Right lobe of liver (tissue), 4 donors: Measurements from ENCODE around the gene WASF3.

Experiments used
- POLR2A ChIP-seq: fragments of 450-650 bp; IDR thresholded peaks from one replicate; pipeline ENCODE4 v1.6.1; 2017; ENCODE audit warnings: antibody characterized with exemption, mild to moderate bottlenecking
- TF ChIP-seq, protein P1 (sequence below), 4 donors: fragments of 200-600 bp in 3 of 4; fragments of 450-650 bp in 1 of 4; IDR thresholded peaks; one replicate each; pipeline versions ENCODE4 v1.5.1 to v1.8.0; 2016 to 2022; ENCODE audit warnings: antibody characterized with exemption in 4 of 4, mild to moderate bottlenecking in 2 of 4
- donor health status: DM: no; HTN: no; CAD: no.
- donor health status: DM: no; HTN: no; CAD: no.
- donor health status: DM: no; HTN: yes; CAD: no.

DNA sequence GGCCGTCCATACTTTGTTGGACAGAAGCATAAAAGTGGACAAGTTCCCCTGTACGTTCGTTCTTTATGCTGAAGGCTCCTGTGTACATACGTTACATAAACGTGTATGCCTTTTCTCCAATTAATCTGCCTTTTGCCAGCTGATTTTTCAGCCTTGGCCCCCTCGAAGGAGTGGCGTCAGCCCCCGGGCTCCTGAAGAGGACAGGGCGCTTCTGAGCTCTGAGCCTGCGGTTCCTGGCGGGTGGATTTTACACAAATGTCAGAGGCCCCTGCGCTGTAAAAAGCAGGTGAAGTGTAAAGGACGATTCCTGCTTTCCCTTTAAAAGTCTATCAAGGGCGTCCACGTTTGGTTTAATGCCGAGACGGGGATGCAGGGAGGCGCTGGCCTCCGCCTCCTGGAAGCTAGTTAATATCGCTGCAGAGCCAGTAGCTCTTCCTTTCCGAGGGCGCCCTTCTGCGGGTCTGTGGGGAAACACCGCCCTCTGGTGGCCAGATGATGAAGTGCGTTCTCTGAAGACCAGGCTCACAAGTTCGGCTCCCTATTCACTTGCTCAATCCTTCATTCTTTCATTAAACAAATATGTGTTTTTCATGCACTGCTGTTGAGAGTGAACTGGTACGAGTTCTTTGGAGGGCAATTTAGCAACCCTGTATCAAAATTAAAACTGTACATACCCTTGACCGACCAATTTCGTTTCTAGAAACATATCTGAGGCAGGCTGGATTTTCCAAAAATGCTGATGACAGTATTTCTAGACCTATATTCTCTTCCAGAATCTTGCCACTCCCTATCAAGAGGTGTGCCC, 141.1 kb downstream of the WASF3 start:
- TF ChIP-seq, protein P1, sequence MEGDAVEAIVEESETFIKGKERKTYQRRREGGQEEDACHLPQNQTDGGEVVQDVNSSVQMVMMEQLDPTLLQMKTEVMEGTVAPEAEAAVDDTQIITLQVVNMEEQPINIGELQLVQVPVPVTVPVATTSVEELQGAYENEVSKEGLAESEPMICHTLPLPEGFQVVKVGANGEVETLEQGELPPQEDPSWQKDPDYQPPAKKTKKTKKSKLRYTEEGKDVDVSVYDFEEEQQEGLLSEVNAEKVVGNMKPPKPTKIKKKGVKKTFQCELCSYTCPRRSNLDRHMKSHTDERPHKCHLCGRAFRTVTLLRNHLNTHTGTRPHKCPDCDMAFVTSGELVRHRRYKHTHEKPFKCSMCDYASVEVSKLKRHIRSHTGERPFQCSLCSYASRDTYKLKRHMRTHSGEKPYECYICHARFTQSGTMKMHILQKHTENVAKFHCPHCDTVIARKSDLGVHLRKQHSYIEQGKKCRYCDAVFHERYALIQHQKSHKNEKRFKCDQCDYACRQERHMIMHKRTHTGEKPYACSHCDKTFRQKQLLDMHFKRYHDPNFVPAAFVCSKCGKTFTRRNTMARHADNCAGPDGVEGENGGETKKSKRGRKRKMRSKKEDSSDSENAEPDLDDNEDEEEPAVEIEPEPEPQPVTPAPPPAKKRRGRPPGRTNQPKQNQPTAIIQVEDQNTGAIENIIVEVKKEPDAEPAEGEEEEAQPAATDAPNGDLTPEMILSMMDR (IDR thresholded peaks at IDR 0.05): peak; percentile 97 to 99 (median 98)
- no peak for TF ChIP-seq POLR2A
